ENCODE data around the gene FAM13C. TPM values are rescaled to one million over a fixed set of nuclear protein-coding genes. Genes with fewer than 3 reads are reported as not detected.

The FAM13C gene
- polyA plus RNA-seq, 3 donors, result 1.5 to 15.3 (median 4.4) TPM

- no peak overlapping the region for H3K27ac ChIP-seq (ENCODE audit: low read depth, low read length)
Measured at GRCh38 chr10:59324597-59324996, 37.8 kb downstream of the FAM13C start.

GRCh38 chr10:59323831-59324401 is 38.4 kb downstream of the FAM13C start:
- no peak overlapping the region for H3K27ac ChIP-seq (ENCODE audit: low read depth, low read length)
- 75 to 80% (median 75%) methylated on average over 2 of the region's 2 CpGs for WGBS, 3 donors

- no peak overlapping the region for H3K27ac ChIP-seq (ENCODE audit: low read depth, low read length)
- 32 to 71% (median 53%) methylated on average over 2 of the region's 2 CpGs for WGBS, 3 donors
Measured at GRCh38 chr10:59323036-59323459, 39.3 kb downstream of the FAM13C start.

GRCh38 chr10:59322131-59322530 is 40.2 kb downstream of the FAM13C start:
- H3K27ac ChIP-seq (ENCODE audit: low read depth, low read length), result no peak overlapping the region
- WGBS, 3 donors, result 54 to 81% (median 79%) methylated on average over 4 of the region's 4 CpGs

GRCh38 chr10:59320355-59320754 is 42.0 kb downstream of the FAM13C start:
- 85 to 90% (median 88%) methylated on average over 5 of the region's 5 CpGs for WGBS, 3 donors
- no peak overlapping the region for H3K27ac ChIP-seq (ENCODE audit: low read depth, low read length)

GRCh38 chr10:59319854-59320253 is 42.5 kb downstream of the FAM13C start:
- H3K27ac ChIP-seq (ENCODE audit: low read depth, low read length), result no peak overlapping the region

GRCh38 chr10:59317066-59317465 is 45.3 kb downstream of the FAM13C start:
- 58 to 84% (median 71%) methylated on average over 2 of the region's 2 CpGs for WGBS, 3 donors
- H3K27ac ChIP-seq (ENCODE audit: low read depth, low read length), result no peak overlapping the region

- H3K27ac ChIP-seq (ENCODE audit: low read depth, low read length), result no peak overlapping the region
Measured at GRCh38 chr10:59315465-59315864, 46.9 kb downstream of the FAM13C start.

- 47 to 79% (median 70%) methylated on average over 2 of the region's 2 CpGs for WGBS, 3 donors
- H3K27ac ChIP-seq (ENCODE audit: low read depth, low read length), result no peak overlapping the region
Measured at GRCh38 chr10:59314268-59314667, 48.1 kb downstream of the FAM13C start.

- WGBS, 3 donors, result 89 to 98% (median 89%) methylated on average over 2 of the region's 2 CpGs
- no peak overlapping the region for H3K27ac ChIP-seq (ENCODE audit: low read depth, low read length)
Measured at GRCh38 chr10:59312247-59312646, 50.1 kb downstream of the FAM13C start.

- H3K27ac ChIP-seq (ENCODE audit: low read depth, low read length), result no peak overlapping the region
Measured at GRCh38 chr10:59311025-59311424, 51.3 kb downstream of the FAM13C start.

GRCh38 chr10:59310324-59310914 is 51.9 kb downstream of the FAM13C start:
- no peak overlapping the region for H3K27ac ChIP-seq (ENCODE audit: low read depth, low read length)
- 52 to 67% (median 56%) methylated on average over 3 of the region's 3 CpGs for WGBS, 3 donors

GRCh38 chr10:59304521-59305097 is 57.7 kb downstream of the FAM13C start:
- WGBS, 3 donors, result 60 to 91% (median 87%) methylated on average over 1 of the region's 2 CpGs
- H3K27ac ChIP-seq (ENCODE audit: low read depth, low read length), result no peak overlapping the region

- WGBS, 3 donors, result 24 to 50% (median 48%) methylated on average over 1 of the region's 1 CpG
- H3K27ac ChIP-seq (ENCODE audit: low read depth, low read length), result no peak overlapping the region
Measured at GRCh38 chr10:59303018-59303417, 59.3 kb downstream of the FAM13C start.

- no peak overlapping the region for H3K27ac ChIP-seq (ENCODE audit: low read depth, low read length)
Measured at GRCh38 chr10:59302381-59302780, 60.0 kb downstream of the FAM13C start.

GRCh38 chr10:59301067-59301754 is 61.1 kb downstream of the FAM13C start:
- no peak overlapping the region for H3K27ac ChIP-seq (ENCODE audit: low read depth, low read length)
- WGBS, 3 donors, result 92 to 96% (median 94%) methylated on average over 6 of the region's 6 CpGs

More at GRCh38 chr10:59302381-59302780, 60.0 kb downstream of the FAM13C start:
- WGBS, 3 donors, result 86 to 88% (median 86%) methylated on average over 4 of the region's 4 CpGs

GRCh38 chr10:59300386-59300785 is 62.0 kb downstream of the FAM13C start:
- H3K27ac ChIP-seq (ENCODE audit: low read depth, low read length), result no peak overlapping the region
- WGBS, 3 donors, result 64 to 89% (median 87%) methylated on average over 1 of the region's 1 CpG

GRCh38 chr10:59299933-59300332 is 62.4 kb downstream of the FAM13C start:
- WGBS, 3 donors, result 76 to 83% (median 82%) methylated on average over 5 of the region's 5 CpGs

GRCh38 chr10:59290448-59290847 is 71.9 kb downstream of the FAM13C start:
- H3K27ac ChIP-seq (ENCODE audit: low read depth, low read length), result no peak overlapping the region
- WGBS, 3 donors, result 75 to 90% (median 84%) methylated on average over 4 of the region's 4 CpGs

More at GRCh38 chr10:59299933-59300332, 62.4 kb downstream of the FAM13C start:
- H3K27ac ChIP-seq (ENCODE audit: low read depth, low read length), result no peak overlapping the region

- no peak overlapping the region for H3K27ac ChIP-seq (ENCODE audit: low read depth, low read length)
- 81 to 87% (median 83%) methylated on average over 3 of the region's 3 CpGs for WGBS, 3 donors
Measured at GRCh38 chr10:59289853-59290252, 72.5 kb downstream of the FAM13C start.

Measured in adipose tissue (tissue), 3 donors.